Left lung (tissue), 10 donors: Measurements from ENCODE around the gene OR5M3. TPM values are rescaled to one million over a fixed set of nuclear protein-coding genes. Genes with fewer than 3 reads are reported as not detected.

Experiments
- ATAC-seq: fragments of 200-7000 bp; cut with Tn5 transposase; one replicate; pipeline ENCODE4 v1.9.1; 2020; ENCODE audit warnings: moderate library complexity
- DNase-seq, 4 donors: peaks; one replicate each; pipeline ENCODE4 v3.0.0-alpha.2; 2013 to 2020
- H3K27ac ChIP-seq, 2 donors: fragments of 200-600 bp; sonication (generic) in 1 of 2; one replicate each; pipeline versions ENCODE4 v1.5.0 to v1.8.0; 2020 to 2021
- H3K27me3 ChIP-seq, 2 donors: fragments of 200-600 bp; sonication (generic) in 1 of 2; one replicate each; pipeline versions ENCODE4 v1.5.0 to v1.8.0; 2020 to 2021
- H3K36me3 ChIP-seq, 2 donors: fragments of 200-600 bp; sonication (generic) in 1 of 2; one replicate each; pipeline versions ENCODE4 v1.5.0 to v1.8.0; 2020 to 2021
- H3K4me1 ChIP-seq, 2 donors: fragments of 200-600 bp; one replicate each; pipeline ENCODE4 v1.8.0; 2021
- H3K4me3 ChIP-seq, 2 donors: fragments of 200-600 bp; sonication (generic) in 1 of 2; one replicate each; pipeline versions ENCODE4 v1.5.0 to v1.8.0; 2020 to 2021; ENCODE audit warnings: mild to moderate bottlenecking in 1 of 2
- H3K9me3 ChIP-seq, 2 donors: fragments of 200-600 bp; sonication (generic) in 1 of 2; one replicate each; pipeline versions ENCODE4 v1.5.0 to v1.8.0; 2020 to 2021
- CTCF ChIP-seq, 2 donors: fragments of 200-600 bp; sonication (generic) in 1 of 2; IDR thresholded peaks; one replicate each; pipeline versions ENCODE4 v1.5.0 to v1.8.0; 2021; ENCODE audit warnings: antibody characterized with exemption in 2 of 2
- intact Hi-C, 2 donors: fragments of 100-400 bp; cut with DNase I; formaldehyde crosslinking; loops; one replicate each; pipeline versions ENCODE4 v1.11.2 to v1.14.2; 2022
- polyA plus RNA-seq, 6 donors: library from polyadenylated mRNA; unstranded; fragments of 120-200 nt; gene quantifications; one replicate each; pipeline ENCODE4 v1.2.1, GENCODE V29; 2013; ENCODE audit not compliant: insufficient read length in 6 of 6
- total RNA-seq, 2 donors: library from RNA; stranded (reverse); fragmentation: NEBNext Ultra II Directional; extraction: Animal tissue kit (Norgen Biotek cat#: 25700); gene quantifications; one replicate each; pipeline ENCODE4 v1.2.1, GENCODE V29; 2021
- donor health status: DM: no; HTN: yes; CAD: no.
- donor health status: DM: no; HTN: no; CAD: no.

OR5M3 gene
- total and polyA plus RNA-seq, 8 donors: not detected

DNA sequence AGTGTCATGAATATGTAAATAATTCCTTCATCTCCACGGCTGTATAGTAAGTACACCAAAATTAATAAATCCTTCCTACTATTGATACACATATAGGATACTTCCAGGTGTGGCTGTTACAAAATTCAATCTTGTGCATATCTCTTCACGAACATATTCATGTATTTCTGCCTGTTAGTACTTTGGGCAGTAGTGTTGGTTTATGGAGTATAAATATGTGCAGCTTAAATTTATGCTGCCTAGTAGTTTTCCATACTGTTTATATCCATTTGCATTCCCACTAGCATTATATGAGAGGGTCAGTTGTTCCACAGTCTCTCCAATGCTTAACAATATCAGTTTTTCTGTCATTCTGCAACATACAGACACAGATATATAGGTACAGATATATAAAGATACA, 22.0 kb upstream of the OR5M3 start:
- Histone ChIP-seq H3K27me3 (no peaks in the 10 kb centered on the region), H3K9me3 (peaks cover 0 to 8% of the 10 kb centered on the region in 2 donors), H3K27ac (no peak overlapping the region), H3K36me3 (no peaks in the 10 kb centered on the region), H3K4me1 (no peaks in the 10 kb centered on the region), H3K4me3 (no peak overlapping the region)
- intact Hi-C loops: no loop called here
- no peak for TF ChIP-seq CTCF (IDR thresholded peaks at IDR 0.05)
- ATAC-seq: no peak
- DNase-seq: no peak

GRCh38 chr11:56491270-56491669, 18.1 kb upstream of the OR5M3 start, which contains the start of gene OR5M8:
Gene OR5M8 (minus strand): TSS chr11:56491370. CDS start chr11:56491370, 0 bp downstream.
- peaks cover 0 to 7% of the 10 kb centered on the region in 2 donors for H3K9me3 ChIP-seq
- no peaks in the 10 kb centered on the region for H3K27me3 ChIP-seq
- no peaks in the 10 kb centered on the region for H3K4me1 ChIP-seq
- H3K4me3 ChIP-seq: no peak within 1 kb of the TSS
- ATAC-seq (no peak), DNase-seq (no peak)
- no peak within 1 kb of the TSS for H3K27ac ChIP-seq
- no peak for TF ChIP-seq CTCF (IDR thresholded peaks at IDR 0.05)
- H3K36me3 ChIP-seq: no peaks in the 10 kb centered on the region
- intact Hi-C loops: no loop called here

DNA sequence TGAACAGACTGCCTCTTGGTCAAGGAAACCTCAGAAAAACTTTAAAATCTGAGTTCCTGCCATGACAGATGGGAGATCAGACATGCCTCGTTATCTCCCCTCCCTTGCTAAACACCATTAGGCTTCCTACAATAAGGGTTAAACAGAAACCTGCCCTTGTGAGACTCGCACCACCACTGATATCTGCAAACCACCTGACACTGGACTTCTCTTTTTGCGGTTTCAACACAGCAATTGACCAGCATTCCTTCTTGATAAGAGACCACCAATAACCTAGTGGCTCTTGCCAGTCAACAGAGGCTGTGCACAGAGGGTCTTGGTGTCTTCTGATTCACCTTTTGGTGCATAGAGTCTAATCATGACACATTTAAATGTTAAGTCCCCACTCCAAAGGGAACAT, 13.6 kb upstream of the OR5M3 start:
- no peaks in the 10 kb centered on the region for H3K4me1 ChIP-seq
- intact Hi-C loops: no loop called here
- DNase-seq: no peak

DNA sequence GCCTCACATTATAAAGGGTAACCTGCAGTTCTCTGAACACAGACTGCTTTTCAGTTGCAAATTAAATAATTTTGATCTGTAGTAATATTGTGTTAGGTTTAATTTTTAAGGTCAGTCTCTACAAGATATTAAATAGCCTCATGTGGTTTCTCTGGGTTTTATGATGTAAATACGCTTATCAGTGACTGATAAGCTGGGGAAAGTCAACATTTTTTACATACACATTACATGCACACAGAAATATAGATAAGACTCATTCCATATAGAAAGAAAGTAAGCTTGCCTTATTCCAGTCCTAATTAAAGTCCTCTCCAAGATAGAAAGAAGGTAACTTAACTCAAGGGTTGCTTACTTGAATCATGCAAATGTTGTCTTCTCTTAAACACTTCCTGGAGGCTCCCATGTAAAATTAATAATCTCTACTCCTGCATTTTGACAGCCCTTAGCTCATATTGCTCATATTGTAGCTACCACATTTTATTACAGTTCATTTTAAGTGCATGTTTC, 1.6 kb upstream of the OR5M3 start:
- H3K27ac ChIP-seq: no peak overlapping the region
- H3K36me3 ChIP-seq: no peaks in the 10 kb centered on the region
- H3K4me1 ChIP-seq: no peaks in the 10 kb centered on the region
- no peaks in the 10 kb centered on the region for H3K27me3 ChIP-seq
- H3K4me3 ChIP-seq: no peak overlapping the region
- ATAC-seq (no peak), DNase-seq (no peak)
- no peak for TF ChIP-seq CTCF (IDR thresholded peaks at IDR 0.05)
- peaks cover 0 to 4% of the 10 kb centered on the region in 2 donors for H3K9me3 ChIP-seq
- intact Hi-C loops: no loop called here

More for the DNA sequence above, 13.6 kb upstream of the OR5M3 start:
- no peak overlapping the region for H3K27ac ChIP-seq
- H3K36me3 ChIP-seq: no peaks in the 10 kb centered on the region
- no peak overlapping the region for H3K4me3 ChIP-seq
- H3K27me3 ChIP-seq: no peaks in the 10 kb centered on the region
- no peak for TF ChIP-seq CTCF (IDR thresholded peaks at IDR 0.05)
- ATAC-seq: no peak
- H3K9me3 ChIP-seq: peaks cover 0 to 7% of the 10 kb centered on the region in 2 donors

- Histone ChIP-seq H3K27me3 (no peaks in the 10 kb centered on the region), H3K4me1 (no peaks in the 10 kb centered on the region), H3K4me3 (no peak overlapping the region), H3K9me3 (no peaks in the 10 kb centered on the region), H3K36me3 (no peaks in the 10 kb centered on the region), H3K27ac (no peak overlapping the region)
- intact Hi-C loops: no loop called here
- TF ChIP-seq CTCF (IDR thresholded peaks at IDR 0.05): no peak
- ATAC-seq: no peak
- DNase-seq: no peak
Observed at GRCh38 chr11:56457076-56457475, 16.1 kb downstream of the OR5M3 start.
